Activated CD8-positive, alpha-beta T cell treated with anti-CD3 and anti-CD28 coated beads for 36 hours (primary cell): ENCODE measurements around the gene MICB. TPM values are rescaled to one million over a fixed set of nuclear protein-coding genes. Genes with fewer than 3 reads are reported as not detected.
"Not testable (repeated sequence)": the region's sequence is repeated elsewhere in the genome, so short reads cannot be mapped to it uniquely, and the experiment has no call there.

Experiments used
- ATAC-seq: fragments of 200-7000 bp; cut with Tn5 transposase; one replicate; pipeline ENCODE4 v1.10.0; 2021; ENCODE audit warnings: mild to moderate bottlenecking, moderate library complexity
- CTCF ChIA-PET: fragments of 350-600 bp; sonication (Branson Sonifier 250); formaldehyde crosslinking; loops from one replicate; lab custom pipeline; 2021; ENCODE audit warnings: antibody characterized with exemption; lab: Charles Lee
- POLR2A ChIA-PET: fragments of 350-600 bp; sonication (Branson Sonifier 250); formaldehyde crosslinking; loops from one replicate; lab custom pipeline; 2021; ENCODE audit warnings: antibody characterized with exemption; lab: Charles Lee
- DNase-seq: peaks from one replicate; pipeline ENCODE4 v3.0.0-alpha.2; 2020
- H3K27ac Mint-ChIP-seq: one replicate; pipeline ENCODE4 v1.8.0; 2021; ENCODE audit warnings: mild to moderate bottlenecking, mixed read lengths
- H3K27me3 Mint-ChIP-seq: one replicate; pipeline ENCODE4 v1.8.0; 2021; ENCODE audit warnings: mixed read lengths
- H3K36me3 Mint-ChIP-seq: one replicate; pipeline ENCODE4 v1.8.0; 2021; ENCODE audit warnings: low read depth, mixed read lengths
- H3K4me1 Mint-ChIP-seq: one replicate; pipeline ENCODE4 v1.8.0; 2021; ENCODE audit warnings: low read depth, mixed read lengths
- H3K4me3 Mint-ChIP-seq: one replicate; pipeline ENCODE4 v1.8.0; 2021; ENCODE audit warnings: mild to moderate bottlenecking, moderate library complexity, mixed read lengths
- H3K9me3 Mint-ChIP-seq: one replicate; pipeline ENCODE4 v1.8.0; 2021; ENCODE audit warnings: mixed read lengths
- CTCF ChIP-seq: fragments of 200-600 bp; IDR thresholded peaks from one replicate; pipeline ENCODE4 v1.8.0; 2022; ENCODE audit warnings: antibody characterized with exemption, mild to moderate bottlenecking
- intact Hi-C: fragments of 100-400 bp; cut with micrococcal nuclease; formaldehyde crosslinking; loops from one replicate; pipeline ENCODE4 v1.10.0; 2022
- total RNA-seq, 2 experiments: library from RNA; stranded (reverse); gene quantifications; one replicate each; pipeline ENCODE4 v1.2.3, GENCODE V29; 2021

Gene MICB
- total RNA-seq, 2 experiments from 2014 or later: 17.0 to 17.7 TPM

- ATAC-seq (peak; percentile 50), DNase-seq (peak; percentile 91)
- Mint-ChIP-seq H3K36me3 (peaks cover 2% of the 10 kb centered on the region), H3K9me3 (no peaks in the 10 kb centered on the region), H3K4me3 (peak overlapping the region; percentile 89), H3K4me1 (peaks cover 36% of the 10 kb centered on the region), H3K27ac (peak overlapping the region; percentile 92), H3K27me3 (no peaks in the 10 kb centered on the region)
- TF ChIP-seq CTCF: peak; percentile 91
- POLR2A ChIA-PET: interaction anchor here (0.6 to 3.7 kb wide), 10 partner anchors 13 to 173 kb away, joined by 3 to 35 read pairs (median 5); partner anchors contain the start of gene DDX39B
- intact Hi-C loops: loop anchor here (2.0 kb wide), 1 partner anchor 47 kb away; no protein-coding TSS in a partner anchor
- CTCF ChIA-PET: interaction anchor here (0.7 to 4.3 kb wide), 30 partner anchors 13 to 167 kb away, joined by 3 to 42 read pairs (median 4); partner anchors contain the start of genes ATP6V1G2, C6orf47 and DDX39B
Measured at GRCh38 chr6:31493875-31494694, 3.9 kb upstream of the MICB start.

- peaks cover 43% of the 10 kb centered on the region for H3K4me1 Mint-ChIP-seq
- intact Hi-C loops: no loop called here
- CTCF ChIA-PET: interaction anchor here (0.8 to 4.3 kb wide), 13 partner anchors 23 to 142 kb away, joined by 3 to 42 read pairs (median 4); partner anchors contain the start of genes ATP6V1G2 and DDX39B
- POLR2A ChIA-PET: interaction anchor here (0.6 to 3.7 kb wide), 7 partner anchors 39 to 800 kb away, joined by 3 to 35 read pairs (median 5); partner anchors contain the start of gene DDX39B
- DNase-seq (no peak), ATAC-seq (no peak)
- H3K9me3 Mint-ChIP-seq: no peaks in the 10 kb centered on the region
- H3K27ac Mint-ChIP-seq: peak overlapping the region; percentile 92
- peak overlapping the region; percentile 89 for H3K4me3 Mint-ChIP-seq
- H3K36me3 Mint-ChIP-seq: peaks cover 6% of the 10 kb centered on the region
- no peaks in the 10 kb centered on the region for H3K27me3 Mint-ChIP-seq
- no peak for TF ChIP-seq CTCF
Measured at GRCh38 chr6:31495580-31495979, 2.4 kb upstream of the MICB start.

- ChIA-PET CTCF (interaction anchor here (0.8 to 2.2 kb wide), 6 partner anchors 22 to 101 kb away, joined by 3 to 8 read pairs (median 6); partner anchors contain the start of genes ATP6V1G2 and DDX39B), POLR2A (interaction anchor here (1.3 to 2.8 kb wide), 5 partner anchors 32 to 126 kb away, joined by 4 to 24 read pairs (median 8); partner anchors contain the start of genes DDX39B and MCCD1)
- ATAC-seq, H3K36me3 Mint-ChIP-seq, intact Hi-C loops, H3K27me3 Mint-ChIP-seq, H3K9me3 Mint-ChIP-seq: not testable (repeated sequence)
- Mint-ChIP-seq H3K4me1 (peaks cover 52% of the 10 kb centered on the region), H3K27ac (peak overlapping the region; percentile 82), H3K4me3 (peak overlapping the region; percentile 73)
- peak; percentile 41 for DNase-seq
Measured at GRCh38 chr6:31496826-31497225, 1.1 kb upstream of the MICB start.

- no peak for TF ChIP-seq CTCF
- DNase-seq: no peak
- intact Hi-C loops: no loop called here
- Mint-ChIP-seq H3K4me1 (peaks cover 61% of the 10 kb centered on the region), H3K9me3 (no peaks in the 10 kb centered on the region), H3K27ac (no peak overlapping the region), H3K36me3 (peaks cover 7% of the 10 kb centered on the region), H3K4me3 (peak overlapping the region; percentile 73), H3K27me3 (no peaks in the 10 kb centered on the region)
- CTCF ChIA-PET: interaction anchor here (1.4 to 2.0 kb wide), 2 partner anchors 53 to 155 kb away, joined by 4 to 6 read pairs; no protein-coding TSS in a partner anchor
- no peak for ATAC-seq
- POLR2A ChIA-PET: interaction anchor here (0.6 to 2.8 kb wide), 6 partner anchors 29 to 190 kb away, joined by 3 to 24 read pairs (median 4); partner anchors contain the start of genes ATP6V1G2, DDX39B and MICA
Measured at GRCh38 chr6:31498748-31499147, 803 bp downstream of the MICB start.

- H3K9me3 Mint-ChIP-seq, H3K36me3 Mint-ChIP-seq, CTCF ChIA-PET, intact Hi-C loops, H3K27me3 Mint-ChIP-seq, H3K27ac Mint-ChIP-seq, ATAC-seq, POLR2A ChIA-PET, DNase-seq: not testable (repeated sequence)
- Mint-ChIP-seq H3K4me1 (peaks cover 63% of the 10 kb centered on the region), H3K4me3 (peak overlapping the region; percentile 73)
Measured at GRCh38 chr6:31499648-31500047, 1.7 kb downstream of the MICB start.
